GM12878 (cell line): ENCODE results near the gene DCAF15. TPM values are rescaled to one million over a fixed set of nuclear protein-coding genes. Genes with fewer than 3 reads are reported as not detected.

Source experiments
- E2F4 ChIP-seq: IDR thresholded peaks from 2 replicates; pipeline ENCODE4 v1.6.1; 2012; ENCODE audit warnings: low read depth, low read length, improper control_type of control experiment
- E4F1 ChIP-seq: fragments of 450-650 bp; IDR thresholded peaks from 2 replicates; pipeline ENCODE4 v1.6.1; 2018; ENCODE audit warnings: borderline replicate concordance, mild to moderate bottlenecking; ENCODE audit not compliant: partially characterized antibody
- NR2C2 ChIP-seq: IDR thresholded peaks from 2 replicates; pipeline ENCODE4 v1.6.1; 2011; ENCODE audit warnings: borderline replicate concordance, low read depth; ENCODE audit not compliant: control insufficient read depth, insufficient read length
- polyA plus RNA-seq, 11 experiments: library from polyadenylated mRNA; depleted of rRNA in 4 of 11; unstranded in 6 of 11; stranded (reverse) in 5 of 11; fragments of >200 nt; fragmentation: Nextera tagmentation in 4 of 11; fragmentation: Illumina TruSeq in 1 of 11; extraction: Ambion mirVana in 4 of 11; extraction: Trizol in 1 of 11; gene quantifications; 1 replicate in 1 of 11; 2 replicates in 10 of 11; pipeline versions ENCODE4 v1.2.1 to v1.2.3, GENCODE V29; 2011 to 2016; ENCODE audit warnings: inconsistent platforms in 2 of 11, missing spikeins in 2 of 11, low read depth in 1 of 11
- total RNA-seq, 4 experiments: library from RNA; depleted of rRNA in 3 of 4; stranded (reverse); fragments of >200 nt in 3 of 4; fragmentation: Illumina TruSeq in 1 of 4; extraction: Trizol in 1 of 4; gene quantifications; 2 replicates each; pipeline versions ENCODE4 v1.2.1 to v1.2.3, GENCODE V29; 2013 to 2021
- TF ChIP-seq, protein P1 (sequence below): fragments of 450-650 bp; IDR thresholded peaks from 2 replicates; pipeline ENCODE4 v1.6.1; 2017; ENCODE audit warnings: mild to moderate bottlenecking

DCAF15 gene
- total and polyA plus RNA-seq, 10 of the 15 experiments (the other 5 are each of a cell fraction or from before 2014, with no cell fraction given) = 0.16 to 63.4 (median 26.6) TPM

GRCh38 chr19:13959962-13960862 is 7.9 kb downstream of the DCAF15 start (continued):
- TF ChIP-seq E4F1 (no peak), NR2C2 (no peak), E2F4 (no peak)
- TF ChIP-seq, protein P1, sequence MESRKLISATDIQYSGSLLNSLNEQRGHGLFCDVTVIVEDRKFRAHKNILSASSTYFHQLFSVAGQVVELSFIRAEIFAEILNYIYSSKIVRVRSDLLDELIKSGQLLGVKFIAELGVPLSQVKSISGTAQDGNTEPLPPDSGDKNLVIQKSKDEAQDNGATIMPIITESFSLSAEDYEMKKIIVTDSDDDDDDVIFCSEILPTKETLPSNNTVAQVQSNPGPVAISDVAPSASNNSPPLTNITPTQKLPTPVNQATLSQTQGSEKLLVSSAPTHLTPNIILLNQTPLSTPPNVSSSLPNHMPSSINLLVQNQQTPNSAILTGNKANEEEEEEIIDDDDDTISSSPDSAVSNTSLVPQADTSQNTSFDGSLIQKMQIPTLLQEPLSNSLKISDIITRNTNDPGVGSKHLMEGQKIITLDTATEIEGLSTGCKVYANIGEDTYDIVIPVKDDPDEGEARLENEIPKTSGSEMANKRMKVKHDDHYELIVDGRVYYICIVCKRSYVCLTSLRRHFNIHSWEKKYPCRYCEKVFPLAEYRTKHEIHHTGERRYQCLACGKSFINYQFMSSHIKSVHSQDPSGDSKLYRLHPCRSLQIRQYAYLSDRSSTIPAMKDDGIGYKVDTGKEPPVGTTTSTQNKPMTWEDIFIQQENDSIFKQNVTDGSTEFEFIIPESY = no peak
